Measurements from ENCODE around the gene DNMT3A. TPM values are rescaled to one million over a fixed set of nuclear protein-coding genes. Genes with fewer than 3 reads are reported as not detected.

Gene DNMT3A
- total and polyA plus RNA-seq, 2 of the 8 experiments (the other 6 are each of a cell fraction or from before 2014, with no cell fraction given), result 33.6 to 178 TPM

GRCh38 chr2:25385910-25386309 is 44.2 kb upstream of the DNMT3A start (continued):
- no peak for TF ChIP-seq MAFK (IDR thresholded peaks at IDR 0.05; ENCODE audit: low read depth, low read length)
- TF ChIP-seq TBP (IDR thresholded peaks at IDR 0.05; ENCODE audit: low read depth, low read length), result no peak
- no peak for TF ChIP-seq CREB1 (IDR thresholded peaks at IDR 0.05)
- no peak for TF ChIP-seq GABPA (IDR thresholded peaks at IDR 0.05; ENCODE audit: borderline replicate concordance, insufficient read depth, low read length)
- TF ChIP-seq CHD1 (IDR thresholded peaks at IDR 0.05; ENCODE audit: low read depth, low read length), result no peak
- no peak for TF ChIP-seq JUN (IDR thresholded peaks at IDR 0.05; ENCODE audit: low read depth, low read length)
